Neuronal stem cell (in vitro differentiated cells): ENCODE results near the gene KIF25.

ENCODE experiments used
- DNase-seq: peaks from one replicate; pipeline ENCODE4 v3.0.0-alpha.2; 2013; ENCODE audit warnings: low spot score
- H2AFZ ChIP-seq: one replicate; pipeline ENCODE4 v1.6.1; 2013; ENCODE audit warnings: mild to moderate bottlenecking, low read length, inconsistent platforms
- H2AK5ac ChIP-seq: 2 replicates; pipeline ENCODE4 v1.6.1; 2013; ENCODE audit warnings: low read depth, mild to moderate bottlenecking, inconsistent platforms, low read length, moderate library complexity, mixed read lengths
- H2BK120ac ChIP-seq: 2 replicates; pipeline ENCODE4 v1.6.1; 2013; ENCODE audit warnings: low read depth, mild to moderate bottlenecking, inconsistent platforms, low read length, moderate library complexity, mixed read lengths
- H2BK12ac ChIP-seq: one replicate; pipeline ENCODE4 v1.6.1; 2013; ENCODE audit warnings: low read length, inconsistent platforms
- H2BK15ac ChIP-seq: 2 replicates; pipeline ENCODE4 v1.6.1; 2013; ENCODE audit warnings: mild to moderate bottlenecking, low read length, inconsistent platforms, mixed read lengths
- H2BK5ac ChIP-seq: one replicate; pipeline ENCODE4 v1.6.1; 2013; ENCODE audit warnings: inconsistent platforms, mild to moderate bottlenecking, low read length, moderate library complexity
- H3K14ac ChIP-seq: one replicate; pipeline ENCODE4 v1.6.1; 2013; ENCODE audit warnings: low read length, inconsistent platforms
- H3K18ac ChIP-seq: 2 replicates; pipeline ENCODE4 v1.6.1; 2013; ENCODE audit warnings: low read length, inconsistent platforms
- H3K23ac ChIP-seq: 2 replicates; pipeline ENCODE4 v1.6.1; 2013; ENCODE audit warnings: low read depth, mild to moderate bottlenecking, mixed read lengths, low read length, inconsistent platforms; ENCODE audit not compliant: poor library complexity
- H3K27ac ChIP-seq: replicated peaks from 3 replicates; pipeline ENCODE4 v1.5.1; 2013; ENCODE audit warnings: low read length, inconsistent platforms
- H3K27me3 ChIP-seq, 3 experiments: 2 replicates each; pipeline ENCODE4 v1.6.1; 2013; ENCODE audit warnings: low read length in 3 of 3, mild to moderate bottlenecking in 2 of 3, inconsistent platforms in 1 of 3, low read depth in 1 of 3, mixed read lengths in 1 of 3, moderate library complexity in 1 of 3; ENCODE audit not compliant: control insufficient read depth in 3 of 3, insufficient read depth in 3 of 3
- H3K36me3 ChIP-seq, 2 donors: replicated peaks in 1 of 2; 2 replicates each; pipeline ENCODE4 v1.6.1; 2013; ENCODE audit warnings: low read length in 2 of 2; ENCODE audit not compliant: control insufficient read depth in 2 of 2, insufficient read depth in 2 of 2
- H3K4ac ChIP-seq: 2 replicates; pipeline ENCODE4 v1.6.1; 2013; ENCODE audit warnings: inconsistent platforms, mild to moderate bottlenecking, low read length, moderate library complexity
- H3K4me1 ChIP-seq, 2 donors: 1 replicate in 1 of 2; 2 replicates in 1 of 2; pipeline ENCODE4 v1.6.1; 2013; ENCODE audit warnings: low read length in 2 of 2, low read depth in 1 of 2; ENCODE audit not compliant: control insufficient read depth in 2 of 2, insufficient read depth in 1 of 2
- H3K4me2 ChIP-seq: one replicate; pipeline ENCODE4 v1.6.1; 2013; ENCODE audit warnings: mild to moderate bottlenecking, low read length, inconsistent platforms; ENCODE audit not compliant: insufficient read depth, poor library complexity, severe bottlenecking
- H3K4me3 ChIP-seq, 2 donors: 2 replicates each; pipeline ENCODE4 v1.5.1; 2013; ENCODE audit warnings: low read length in 2 of 2, mild to moderate bottlenecking in 2 of 2, inconsistent platforms in 1 of 2, moderate library complexity in 1 of 2
- H3K79me1 ChIP-seq: one replicate; pipeline ENCODE4 v1.6.1; 2013; ENCODE audit warnings: low read depth, mild to moderate bottlenecking, inconsistent platforms, low read length, moderate library complexity
- H3K9ac ChIP-seq: one replicate; pipeline ENCODE4 v1.6.1; 2013; ENCODE audit warnings: mild to moderate bottlenecking, low read depth, low read length, inconsistent platforms; ENCODE audit not compliant: poor library complexity
- H3K9me3 ChIP-seq, 2 donors: replicated peaks in 1 of 2; 2 replicates each; pipeline versions ENCODE3 to v1.6.1; 2013; ENCODE audit warnings: low read length in 2 of 2, mild to moderate bottlenecking in 2 of 2, inconsistent platforms in 1 of 2, low read depth in 1 of 2, mixed read lengths in 1 of 2, moderate library complexity in 1 of 2; ENCODE audit not compliant: control insufficient read depth in 2 of 2, insufficient read depth in 1 of 2
- H4K8ac ChIP-seq: one replicate; pipeline ENCODE4 v1.6.1; 2013; ENCODE audit warnings: low read depth, mild to moderate bottlenecking, inconsistent platforms, low read length, moderate library complexity
- H4K91ac ChIP-seq: one replicate; pipeline ENCODE4 v1.6.1; 2013; ENCODE audit warnings: low read length, low read depth, mild to moderate bottlenecking, inconsistent platforms; ENCODE audit not compliant: poor library complexity
- WGBS, 2 donors: extraction: QIAGEN DNeasy Blood & Tissue Kit; methylation state at CpG; one replicate each; pipeline ENCODE4 v1.1.7; 2013; ENCODE audit warnings: missing lambda C conversion rate in 2 of 2, mixed read lengths in 1 of 2; ENCODE audit not compliant: insufficient read length in 2 of 2, insufficient replicate concordance in 1 of 2; ENCODE audit errors: extremely low coverage in 2 of 2; 5-methylcytosine and 5-hydroxymethylcytosine counted together

The KIF25 gene

GRCh38 chr6:168030218-168030746, 32.8 kb downstream of the KIF25 start:
- H3K18ac ChIP-seq: no peak overlapping the region
- H2BK12ac ChIP-seq: no peak overlapping the region
- H3K23ac ChIP-seq: no peak overlapping the region
- H3K36me3 ChIP-seq: no peaks in the 10 kb centered on the region
- no peak overlapping the region for H3K9ac ChIP-seq
- H3K4me2 ChIP-seq: no peak overlapping the region
- WGBS, 2 donors: no CpG with 5 or more reads among the region's 5 CpGs
- peaks cover 5 to 11% of the 10 kb centered on the region in 2 donors for H3K9me3 ChIP-seq
- no peak overlapping the region for H3K27ac ChIP-seq
- H2BK5ac ChIP-seq: no peak overlapping the region
- no peak overlapping the region for H4K91ac ChIP-seq
- H3K27me3 ChIP-seq: no peaks in the 10 kb centered on the region
- H2BK120ac ChIP-seq: no peak overlapping the region
- no peak overlapping the region for H4K8ac ChIP-seq
- no peak overlapping the region for H2BK15ac ChIP-seq
- peak overlapping the region; percentile 61 for H2AFZ ChIP-seq
- H3K4me3 ChIP-seq: no peak overlapping the region
- H3K79me1 ChIP-seq: no peaks in the 10 kb centered on the region
- no peak overlapping the region for H3K14ac ChIP-seq
- DNase-seq: no peak
- H3K4me1 ChIP-seq: peaks cover 4 to 15% of the 10 kb centered on the region in 2 donors
- H2AK5ac ChIP-seq: no peak overlapping the region
- H3K4ac ChIP-seq: no peak overlapping the region

- WGBS, 2 donors: no CpG with 5 or more reads among the region's 2 CpGs
- Histone ChIP-seq H3K14ac (no peak overlapping the region), H3K27ac (no peak overlapping the region), H2BK5ac (no peak overlapping the region), H2BK15ac (no peak overlapping the region), H3K9ac (no peak overlapping the region), H3K79me1 (no peaks in the 10 kb centered on the region), H4K8ac (peak overlapping the region; percentile 97), H2BK120ac (no peak overlapping the region), H3K36me3 (no peaks in the 10 kb centered on the region), H3K4ac (no peak overlapping the region), H3K23ac (no peak overlapping the region), H3K18ac (no peak overlapping the region), H3K4me1 (peaks cover 4 to 15% of the 10 kb centered on the region in 2 donors), H3K9me3 (peaks cover 7 to 11% of the 10 kb centered on the region in 2 donors), H3K27me3 (no peaks in the 10 kb centered on the region), H3K4me2 (no peak overlapping the region), H2AFZ (peak overlapping the region; percentile 61), H2BK12ac (no peak overlapping the region), H2AK5ac (no peak overlapping the region), H3K4me3 (no peak overlapping the region), H4K91ac (no peak overlapping the region)
- no peak for DNase-seq
These were observed 33.4 kb downstream of the KIF25 start for GRCh38 chr6:168030908-168031307.

GRCh38 chr6:168031411-168031971, 34.0 kb downstream of the KIF25 start:
- Histone ChIP-seq H2BK12ac (no peak overlapping the region), H3K36me3 (no peaks in the 10 kb centered on the region), H2BK5ac (no peak overlapping the region), H3K27me3 (no peaks in the 10 kb centered on the region), H2BK120ac (no peak overlapping the region), H3K4ac (no peak overlapping the region), H3K27ac (no peak overlapping the region), H3K23ac (no peak overlapping the region), H4K8ac (no peak overlapping the region), H2AFZ (peak overlapping the region; percentile 79), H3K9ac (no peak overlapping the region), H2AK5ac (no peak overlapping the region), H3K18ac (no peak overlapping the region), H3K4me3 (no peak overlapping the region), H2BK15ac (no peak overlapping the region), H3K4me1 (peaks cover 4 to 15% of the 10 kb centered on the region in 2 donors), H3K4me2 (no peak overlapping the region), H3K79me1 (no peaks in the 10 kb centered on the region), H3K14ac (no peak overlapping the region), H4K91ac (no peak overlapping the region), H3K9me3 (peaks cover 7 to 11% of the 10 kb centered on the region in 2 donors)
- no peak for DNase-seq
- WGBS, 2 donors: no CpG with 5 or more reads among the region's 14 CpGs

DNA sequence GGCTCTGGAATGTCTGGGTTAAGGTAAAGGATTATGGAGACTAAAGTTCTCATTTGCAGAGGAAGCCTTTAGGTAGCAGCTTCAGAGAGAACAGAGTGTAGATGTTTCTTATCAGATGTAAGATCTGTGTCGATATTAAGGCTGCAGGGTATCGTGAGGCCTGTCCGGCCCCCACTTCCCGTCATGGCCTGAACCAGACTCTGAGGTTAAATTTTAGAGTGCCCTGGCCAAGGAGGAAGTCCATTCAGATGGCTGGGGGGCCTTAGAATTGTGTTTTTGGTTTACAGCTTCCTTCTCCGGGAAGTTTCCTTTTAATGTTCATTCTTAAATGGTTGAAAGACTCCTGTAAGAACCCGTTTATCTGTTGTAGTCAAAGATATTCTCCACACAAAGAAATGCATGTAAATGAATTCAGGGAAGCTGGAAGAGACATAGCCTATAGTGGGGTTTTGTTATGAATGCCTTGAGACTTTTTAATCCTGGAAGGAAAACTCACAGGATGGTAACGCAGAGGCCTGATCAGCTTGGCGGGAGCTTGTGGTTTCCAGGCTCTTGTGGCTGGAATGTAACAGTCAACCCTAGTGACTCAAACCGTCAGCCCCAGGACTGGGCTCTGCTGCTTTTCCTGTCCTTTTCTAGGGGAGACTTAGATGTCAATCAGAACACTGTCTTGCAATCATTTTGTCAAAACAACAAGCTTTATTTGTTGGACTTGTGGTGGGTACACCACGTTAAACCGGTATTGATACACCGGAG, 34.7 kb downstream of the KIF25 start:
- Histone ChIP-seq H3K9ac (no peak overlapping the region), H3K4ac (no peak overlapping the region), H2AK5ac (no peak overlapping the region), H3K18ac (no peak overlapping the region), H3K4me1 (peaks cover 4 to 15% of the 10 kb centered on the region in 2 donors), H3K23ac (no peak overlapping the region), H2BK5ac (no peak overlapping the region), H3K4me3 (no peak overlapping the region), H2AFZ (peak overlapping the region; percentile 79), H3K9me3 (peaks cover 5 to 11% of the 10 kb centered on the region in 2 donors), H2BK120ac (no peak overlapping the region), H3K4me2 (no peak overlapping the region), H3K27me3 (no peaks in the 10 kb centered on the region), H3K36me3 (no peaks in the 10 kb centered on the region), H3K27ac (no peak overlapping the region), H2BK15ac (no peak overlapping the region), H2BK12ac (no peak overlapping the region), H3K79me1 (no peaks in the 10 kb centered on the region), H4K91ac (no peak overlapping the region), H4K8ac (no peak overlapping the region), H3K14ac (no peak overlapping the region)
- no CpG with 5 or more reads among the region's 12 CpGs for WGBS, 2 donors
- DNase-seq: no peak
